Transverse colon (tissue), 4 donors: ENCODE results near the gene TEAD2.

Experiments
- EP300 ChIP-seq: sonication (generic); formaldehyde crosslinking; IDR thresholded peaks from one replicate; pipeline ENCODE4 v1.6.1; 2017; ENCODE audit warnings: antibody characterized with exemption, low read depth
- POLR2A ChIP-seq: fragments of 450-650 bp; IDR thresholded peaks from one replicate; pipeline ENCODE4 v1.6.1; 2016; ENCODE audit warnings: antibody characterized with exemption, mild to moderate bottlenecking, moderate library complexity
- POLR2AphosphoS5 ChIP-seq, 3 donors: sonication (generic); formaldehyde crosslinking; IDR thresholded peaks; one replicate each; pipeline ENCODE4 v1.6.1; 2016; ENCODE audit warnings: antibody characterized with exemption in 3 of 3
- TF ChIP-seq, protein P1 (sequence below), 5 experiments: fragments of 200-600 bp in 3 of 5; fragments of 450-650 bp in 2 of 5; sonication (generic) in 3 of 5; IDR thresholded peaks; 1 replicate in 2 of 5; 2 replicates in 3 of 5; pipeline ENCODE4 v1.5.1; 2016 to 2017; ENCODE audit warnings: antibody characterized with exemption in 5 of 5, inconsistent platforms in 3 of 5, mild to moderate bottlenecking in 2 of 5, moderate library complexity in 1 of 5

DNA sequence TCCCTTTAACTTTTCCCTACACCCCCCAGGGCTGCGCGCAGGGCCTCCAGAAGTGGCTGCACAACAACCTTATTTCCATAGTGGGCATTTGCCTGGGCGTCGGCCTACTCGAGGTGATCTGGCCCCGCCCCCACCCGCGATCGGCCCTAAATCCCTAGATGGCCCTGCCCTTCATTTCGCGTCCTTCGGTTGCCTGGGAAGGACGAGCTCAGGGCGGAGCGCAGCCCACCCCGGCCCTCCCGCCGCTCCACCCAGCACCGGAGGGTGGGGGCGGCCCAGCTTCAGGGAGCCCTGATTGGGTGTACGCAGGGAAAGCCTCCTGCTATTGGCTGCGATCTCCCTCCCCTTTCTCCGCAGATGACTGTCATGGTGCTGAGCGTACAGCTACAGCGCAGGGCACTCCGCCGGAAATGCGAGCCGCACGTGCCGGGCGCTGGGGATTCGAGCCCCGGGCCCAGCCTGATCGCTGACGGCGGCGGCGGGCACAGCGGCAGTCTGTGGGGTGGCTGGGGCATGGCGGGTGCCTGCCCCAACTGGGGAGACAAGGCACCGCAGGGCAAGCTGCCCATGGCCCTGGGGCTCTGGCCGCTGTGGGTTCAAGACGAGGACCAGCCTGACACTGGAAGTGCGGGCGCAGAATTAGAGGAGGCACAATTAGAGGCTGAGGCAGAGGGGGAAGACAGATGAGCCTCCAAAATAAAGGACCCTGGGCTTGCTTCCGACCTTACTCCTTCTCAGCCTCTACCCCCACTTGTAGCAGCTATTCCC lies 22.7 kb downstream of the TEAD2 start:
- TF ChIP-seq, protein P1, sequence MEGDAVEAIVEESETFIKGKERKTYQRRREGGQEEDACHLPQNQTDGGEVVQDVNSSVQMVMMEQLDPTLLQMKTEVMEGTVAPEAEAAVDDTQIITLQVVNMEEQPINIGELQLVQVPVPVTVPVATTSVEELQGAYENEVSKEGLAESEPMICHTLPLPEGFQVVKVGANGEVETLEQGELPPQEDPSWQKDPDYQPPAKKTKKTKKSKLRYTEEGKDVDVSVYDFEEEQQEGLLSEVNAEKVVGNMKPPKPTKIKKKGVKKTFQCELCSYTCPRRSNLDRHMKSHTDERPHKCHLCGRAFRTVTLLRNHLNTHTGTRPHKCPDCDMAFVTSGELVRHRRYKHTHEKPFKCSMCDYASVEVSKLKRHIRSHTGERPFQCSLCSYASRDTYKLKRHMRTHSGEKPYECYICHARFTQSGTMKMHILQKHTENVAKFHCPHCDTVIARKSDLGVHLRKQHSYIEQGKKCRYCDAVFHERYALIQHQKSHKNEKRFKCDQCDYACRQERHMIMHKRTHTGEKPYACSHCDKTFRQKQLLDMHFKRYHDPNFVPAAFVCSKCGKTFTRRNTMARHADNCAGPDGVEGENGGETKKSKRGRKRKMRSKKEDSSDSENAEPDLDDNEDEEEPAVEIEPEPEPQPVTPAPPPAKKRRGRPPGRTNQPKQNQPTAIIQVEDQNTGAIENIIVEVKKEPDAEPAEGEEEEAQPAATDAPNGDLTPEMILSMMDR (IDR thresholded peaks at IDR 0.05), result no peak
- TF ChIP-seq POLR2A (peak; percentile 40), POLR2AphosphoS5 (IDR thresholded peaks at IDR 0.05) (peak; percentile 73 to 77 (median 74)), EP300 (no peak)
